GM21723 (cell line): Measurements from ENCODE around the gene GALNT14.

Source experiments
- ATAC-seq: cut with Tn5 transposase; IDR thresholded peaks from one replicate; pipeline ENCODE4 v1.9.1; 2021; ENCODE audit warnings: mild to moderate bottlenecking, moderate library complexity; ENCODE audit not compliant: unreplicated experiment

The GALNT14 gene

GRCh38 chr2:31088504-31089195, 49.6 kb downstream of the GALNT14 start:
- ATAC-seq: no peak

- ATAC-seq: no peak
Observed at GRCh38 chr2:31087491-31087890, 50.7 kb downstream of the GALNT14 start.

DNA sequence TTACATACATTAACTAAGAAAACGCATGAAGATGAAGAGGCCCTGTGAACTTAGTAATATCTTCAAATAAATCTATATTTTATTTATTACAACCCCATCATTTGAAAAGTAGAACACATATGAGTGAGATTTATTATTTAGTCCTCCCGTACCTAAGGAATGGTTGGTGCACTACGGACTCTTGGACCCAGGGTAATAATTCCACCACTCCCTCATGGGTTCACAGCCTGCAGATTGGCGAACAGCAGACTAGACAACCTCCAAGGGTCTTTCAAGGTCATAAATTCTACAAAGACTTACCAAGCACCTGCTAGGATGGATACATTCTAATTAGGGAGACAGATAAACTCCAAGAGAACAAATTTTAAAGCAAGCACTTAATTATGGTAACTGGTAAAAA, 51.6 kb downstream of the GALNT14 start:
- no peak for ATAC-seq

- ATAC-seq: no peak
Observed at GRCh38 chr2:31083234-31083993, 54.8 kb downstream of the GALNT14 start.

DNA sequence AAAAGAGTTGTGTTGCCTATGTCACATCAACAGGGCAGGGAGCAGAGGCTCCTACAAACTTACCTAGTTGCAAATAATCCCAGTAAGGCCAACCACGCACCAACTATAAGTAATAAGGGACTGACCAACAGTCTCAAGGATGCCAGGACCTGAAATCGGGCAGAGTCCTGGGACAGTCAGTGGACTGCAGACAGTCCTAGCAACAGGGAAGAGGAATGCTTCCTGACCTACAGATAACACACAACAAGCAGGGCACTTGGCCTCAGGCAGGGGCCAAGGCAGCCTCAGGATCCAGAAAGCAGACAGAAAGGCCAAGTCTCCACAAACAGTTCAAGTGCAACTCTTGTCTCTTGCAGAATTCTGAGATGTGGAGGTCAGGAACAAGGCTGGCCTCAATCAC, 56.2 kb downstream of the GALNT14 start:
- ATAC-seq: no peak

GRCh38 chr2:31081492-31081891, 56.7 kb downstream of the GALNT14 start:
- ATAC-seq: no peak

- no peak for ATAC-seq
Observed at GRCh38 chr2:31080361-31080760, 57.9 kb downstream of the GALNT14 start.

DNA sequence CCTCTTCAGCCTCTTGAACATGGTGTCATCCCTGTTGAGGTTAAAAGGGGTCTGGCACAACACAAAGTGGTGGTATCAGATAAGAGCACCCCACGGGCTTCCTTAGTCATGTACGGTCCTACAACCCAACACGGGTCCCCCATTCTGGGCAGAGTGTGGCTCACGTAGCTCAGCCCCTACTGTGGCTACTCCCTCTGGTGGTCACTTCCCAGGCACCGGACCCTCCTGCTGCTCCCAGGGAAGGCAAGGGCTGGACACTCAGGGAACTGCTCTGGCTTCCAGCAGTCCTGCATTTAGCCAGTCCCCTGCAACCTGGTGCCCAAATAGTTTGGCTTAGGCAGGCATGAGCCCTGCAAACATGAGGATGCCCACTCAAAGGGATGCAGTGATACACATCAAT, 58.6 kb downstream of the GALNT14 start:
- no peak for ATAC-seq

DNA sequence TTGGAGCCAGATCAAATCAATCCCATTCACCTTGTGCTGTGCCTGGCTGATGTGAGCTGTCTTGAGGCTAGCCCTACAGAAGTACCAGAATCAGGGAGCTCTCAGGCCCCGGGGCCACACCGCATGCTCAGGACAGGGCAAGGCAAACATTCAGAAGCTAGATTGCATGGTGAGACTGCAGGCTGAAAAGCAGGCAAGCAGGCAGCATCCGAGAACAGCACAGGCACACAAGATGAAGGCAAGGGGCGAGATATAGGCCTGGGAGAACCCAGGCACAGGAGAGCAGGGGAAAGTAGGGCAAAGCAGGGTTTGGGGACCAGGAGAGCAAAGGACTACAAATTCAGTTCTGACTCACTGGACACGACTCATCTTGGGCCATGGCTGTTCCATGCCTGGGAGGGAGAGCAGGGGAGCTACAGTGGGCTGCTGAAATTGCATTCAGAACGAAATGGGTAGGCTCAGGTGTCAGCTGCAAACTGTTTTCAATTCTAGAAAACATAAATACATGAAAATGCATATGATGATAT, 59.6 kb downstream of the GALNT14 start:
- no peak for ATAC-seq

GRCh38 chr2:31078011-31078410, 60.2 kb downstream of the GALNT14 start:
- no peak for ATAC-seq

GRCh38 chr2:31075941-31076590, 62.2 kb downstream of the GALNT14 start:
- ATAC-seq: no peak

GRCh38 chr2:31075431-31075830, 62.8 kb downstream of the GALNT14 start:
- no peak for ATAC-seq

- ATAC-seq: no peak
Observed at GRCh38 chr2:31071741-31072140, 66.5 kb downstream of the GALNT14 start.

DNA sequence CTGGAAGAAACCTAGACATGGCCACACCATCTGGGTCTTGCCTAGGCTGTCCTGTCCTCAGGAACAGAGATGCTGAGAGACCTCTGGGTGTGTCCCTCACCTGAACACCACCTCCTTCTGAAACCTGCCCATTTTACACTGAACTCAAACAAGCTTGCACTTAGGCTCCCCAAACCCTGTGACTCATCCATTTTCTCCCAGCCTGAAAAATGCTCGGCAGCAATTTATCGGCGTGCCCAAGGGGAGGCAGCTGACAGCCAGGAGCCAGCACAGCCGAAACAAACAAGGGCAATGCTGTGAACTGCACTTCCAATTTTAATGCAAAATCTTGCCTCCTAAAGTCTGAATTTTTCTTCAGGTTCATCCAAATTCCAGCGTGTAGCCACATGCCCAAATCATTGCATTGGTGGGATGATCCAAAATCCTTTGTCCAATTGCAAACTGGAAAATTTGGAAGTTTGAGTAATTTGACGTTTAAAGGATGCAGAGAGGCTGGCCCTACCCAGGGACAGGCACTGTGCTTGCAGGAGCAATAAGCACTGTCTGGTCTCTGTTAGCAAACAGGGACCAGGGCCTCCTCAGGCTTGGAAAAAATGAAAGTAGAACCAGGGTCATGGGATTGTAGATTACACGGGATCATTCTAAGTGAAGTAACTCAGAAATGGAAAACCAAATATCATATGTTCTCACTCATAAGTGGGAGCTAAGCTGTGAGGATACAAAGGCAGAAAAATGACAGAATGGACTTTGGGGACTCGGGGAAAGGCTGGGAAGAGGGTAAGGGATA, 67.7 kb downstream of the GALNT14 start:
- ATAC-seq: no peak

- no peak for ATAC-seq
Observed at GRCh38 chr2:31069643-31070325, 68.5 kb downstream of the GALNT14 start.

DNA sequence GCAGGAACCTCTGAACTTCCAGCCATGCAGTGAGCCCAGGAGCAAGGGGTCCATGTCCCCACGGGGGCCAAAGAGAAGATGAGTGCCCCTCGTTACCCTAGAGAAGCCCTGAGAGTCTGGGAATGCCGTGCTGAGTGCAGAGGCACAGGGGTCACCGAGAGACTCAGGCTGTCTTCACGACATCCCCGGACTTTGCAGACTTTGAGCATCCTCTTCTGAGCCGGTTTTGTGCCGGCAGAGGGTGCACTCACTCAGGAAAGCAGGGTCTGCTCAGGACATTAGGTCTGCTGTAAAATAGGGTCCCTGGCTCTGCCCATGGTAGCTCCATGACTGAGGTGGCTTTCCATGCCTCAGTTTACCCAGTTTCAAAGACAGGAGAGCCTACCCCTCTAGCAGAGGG, 71.0 kb downstream of the GALNT14 start:
- ATAC-seq: no peak

GRCh38 chr2:31066551-31066950, 71.7 kb downstream of the GALNT14 start:
- no peak for ATAC-seq

DNA sequence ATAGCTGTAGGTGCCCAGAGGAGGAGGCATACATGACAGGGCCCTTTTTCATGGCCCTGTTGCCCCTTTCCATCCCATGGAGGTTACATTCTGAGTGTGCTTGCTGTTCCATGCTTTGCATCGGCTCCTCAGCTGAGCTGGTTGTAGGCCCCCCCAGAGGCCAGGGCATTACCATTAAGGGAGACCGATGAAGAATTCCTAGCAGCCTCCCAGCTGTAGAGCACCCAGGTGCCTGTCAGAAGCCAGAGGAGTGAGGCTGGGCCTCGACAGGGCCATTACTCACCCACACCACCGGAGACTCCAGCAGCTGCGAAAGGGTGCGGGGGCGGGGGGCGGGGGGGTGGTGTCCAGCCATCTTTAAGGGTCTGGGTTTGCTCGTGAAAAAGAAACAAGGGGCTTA, 72.2 kb downstream of the GALNT14 start:
- no peak for ATAC-seq

- no peak for ATAC-seq
Observed at GRCh38 chr2:31065356-31065755, 72.9 kb downstream of the GALNT14 start.

DNA sequence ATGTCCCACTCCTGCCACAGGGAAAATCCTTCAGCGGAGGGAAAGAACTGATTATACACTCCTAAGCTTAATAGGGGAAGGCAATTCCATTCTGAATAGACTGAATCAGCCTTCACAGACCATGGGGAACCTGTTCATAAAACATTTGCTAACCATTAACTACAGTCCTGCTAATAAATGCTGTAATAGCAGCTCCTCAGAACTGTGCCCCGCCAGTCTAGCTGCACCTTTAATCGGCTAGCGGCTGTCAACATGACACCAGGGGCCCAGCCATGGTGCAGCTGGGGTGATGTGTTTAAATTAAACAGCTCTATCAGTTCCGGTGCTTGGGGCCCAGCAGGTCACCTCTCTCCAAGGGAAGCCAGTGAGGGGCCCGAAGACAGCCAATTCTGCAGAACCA, 77.8 kb downstream of the GALNT14 start:
- no peak for ATAC-seq
